M059J (cell line): ENCODE results near the gene EFCAB8. TPM values are rescaled to one million over a fixed set of nuclear protein-coding genes. Genes with fewer than 3 reads are reported as not detected.
A peak's percentile ranks its signal among the peaks of the same experiment; 100 is the strongest.

ENCODE experiments used
- DNase-seq: peaks from one replicate; pipeline ENCODE4 v3.0.0-alpha.2; 2012; ENCODE audit warnings: low read depth
- total RNA-seq: library from RNA; depleted of rRNA; stranded (reverse); fragments of >200 nt; shearing (Covaris generic); gene quantifications from 2 replicates; pipeline ENCODE4 v1.2.3, GENCODE V29; 2014; rRNA removed

Gene EFCAB8
- total RNA-seq = not detected in 2 replicates

GRCh38 chr20:32858701-32859372 lies at the start of gene EFCAB8:
Gene EFCAB8 (plus strand): TSS chr20:32858923. CDS start chr20:32863793, 4,870 bp downstream.
- no peak for DNase-seq

GRCh38 chr20:32809907-32810306 lies 48.8 kb upstream of the EFCAB8 start:
- DNase-seq = no peak

GRCh38 chr20:32810941-32811340 lies 47.8 kb upstream of the EFCAB8 start:
- no peak for DNase-seq

GRCh38 chr20:32811886-32812285 lies 46.8 kb upstream of the EFCAB8 start:
- DNase-seq = no peak

GRCh38 chr20:32819992-32820697 lies 38.6 kb upstream of the EFCAB8 start:
- peak; percentile 67 for DNase-seq

- DNase-seq = no peak
Measured at GRCh38 chr20:32820698-32821377, 37.9 kb upstream of the EFCAB8 start.

GRCh38 chr20:32822225-32822624 lies 36.5 kb upstream of the EFCAB8 start:
- DNase-seq = no peak

GRCh38 chr20:32823078-32823477 lies 35.6 kb upstream of the EFCAB8 start:
- peak; percentile 94 for DNase-seq

- DNase-seq = peak; percentile 40
Measured at GRCh38 chr20:32823737-32824588, 34.8 kb upstream of the EFCAB8 start.

- peak; percentile 52 for DNase-seq
Measured at GRCh38 chr20:32828029-32828680, 30.6 kb upstream of the EFCAB8 start.

GRCh38 chr20:32829311-32830005 lies 29.3 kb upstream of the EFCAB8 start:
- no peak for DNase-seq

- DNase-seq = no peak
Measured at GRCh38 chr20:32830437-32830836, 28.3 kb upstream of the EFCAB8 start.

GRCh38 chr20:32831982-32832381 lies 26.7 kb upstream of the EFCAB8 start:
- DNase-seq = no peak

- no peak for DNase-seq
Measured at GRCh38 chr20:32832664-32833063, 26.1 kb upstream of the EFCAB8 start.

GRCh38 chr20:32834972-32835371 lies 23.8 kb upstream of the EFCAB8 start:
- no peak for DNase-seq

GRCh38 chr20:32837157-32837556 lies 21.6 kb upstream of the EFCAB8 start:
- no peak for DNase-seq

- no peak for DNase-seq
Measured at GRCh38 chr20:32839227-32839981, 19.3 kb upstream of the EFCAB8 start.

GRCh38 chr20:32839982-32840285 lies 18.8 kb upstream of the EFCAB8 start:
- no peak for DNase-seq

- no peak for DNase-seq
Measured at GRCh38 chr20:32841174-32841573, 17.5 kb upstream of the EFCAB8 start.

GRCh38 chr20:32841632-32842031 lies 17.1 kb upstream of the EFCAB8 start:
- no peak for DNase-seq
